ENCODE results near the gene CTDSPL. TPM values are rescaled to one million over a fixed set of nuclear protein-coding genes. Genes with fewer than 3 reads are reported as not detected.

Gene CTDSPL
- total RNA-seq, 1 donor from 2014 or later, result 43.0 TPM

DNA sequence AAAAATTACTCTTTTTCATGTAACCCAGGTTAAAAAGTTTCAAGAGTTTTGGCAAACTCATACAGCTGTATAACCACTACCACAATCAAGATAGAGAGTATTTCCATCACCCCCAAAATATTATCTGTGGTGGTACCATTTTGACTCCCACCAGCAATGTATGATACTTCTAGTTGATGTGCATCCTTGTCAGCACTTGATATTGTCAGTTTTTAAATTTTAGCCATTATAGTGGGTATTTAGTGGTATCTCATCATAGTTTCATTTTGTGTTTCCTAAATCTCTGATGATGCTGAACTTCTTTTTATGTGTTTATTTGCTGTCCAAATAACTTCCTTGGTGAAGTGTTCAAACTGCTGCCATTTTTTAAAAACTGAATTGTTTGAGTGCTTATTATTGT lies 14.6 kb downstream of the CTDSPL start:
- H3K36me3 Mint-ChIP-seq, result peaks cover 18% of the 10 kb centered on the region
- H3K9me3 Mint-ChIP-seq, result peaks cover 36% of the 10 kb centered on the region
- no peaks in the 10 kb centered on the region for H3K27me3 Mint-ChIP-seq (ENCODE audit: insufficient read depth, low read depth)
- H3K4me3 Mint-ChIP-seq, result no peak overlapping the region
- no peak overlapping the region for H3K4me2 ChIP-seq
- no peaks in the 10 kb centered on the region for H3K27me3 ChIP-seq
- no peak overlapping the region for H3K4me3 ChIP-seq
- peaks cover 6% of the 10 kb centered on the region for H4K20me1 ChIP-seq (ENCODE audit: low read depth)
- no peaks in the 10 kb centered on the region for H3F3A ChIP-seq (ENCODE audit: low read depth)
- no peaks in the 10 kb centered on the region for H3K4me1 Mint-ChIP-seq
- no peak overlapping the region for H3K27ac Mint-ChIP-seq
- H3K4me1 ChIP-seq, result no peaks in the 10 kb centered on the region
- no peak overlapping the region for H3K27ac ChIP-seq
- H3K9ac ChIP-seq, result no peak overlapping the region
- H3K9me3 ChIP-seq (ENCODE audit: low read depth), result peaks cover 3% of the 10 kb centered on the region
- H3K79me2 ChIP-seq (ENCODE audit: low read depth), result peaks cover 51% of the 10 kb centered on the region
- no peaks in the 10 kb centered on the region for H3K36me3 ChIP-seq
- no peak for DNase-seq (ENCODE audit: low spot score)
- no peak for TF ChIP-seq EZH2phosphoT487 (IDR thresholded peaks at IDR 0.05)
- no peak for TF ChIP-seq EZH2 (IDR thresholded peaks at IDR 0.05)
- TF ChIP-seq, protein P1, sequence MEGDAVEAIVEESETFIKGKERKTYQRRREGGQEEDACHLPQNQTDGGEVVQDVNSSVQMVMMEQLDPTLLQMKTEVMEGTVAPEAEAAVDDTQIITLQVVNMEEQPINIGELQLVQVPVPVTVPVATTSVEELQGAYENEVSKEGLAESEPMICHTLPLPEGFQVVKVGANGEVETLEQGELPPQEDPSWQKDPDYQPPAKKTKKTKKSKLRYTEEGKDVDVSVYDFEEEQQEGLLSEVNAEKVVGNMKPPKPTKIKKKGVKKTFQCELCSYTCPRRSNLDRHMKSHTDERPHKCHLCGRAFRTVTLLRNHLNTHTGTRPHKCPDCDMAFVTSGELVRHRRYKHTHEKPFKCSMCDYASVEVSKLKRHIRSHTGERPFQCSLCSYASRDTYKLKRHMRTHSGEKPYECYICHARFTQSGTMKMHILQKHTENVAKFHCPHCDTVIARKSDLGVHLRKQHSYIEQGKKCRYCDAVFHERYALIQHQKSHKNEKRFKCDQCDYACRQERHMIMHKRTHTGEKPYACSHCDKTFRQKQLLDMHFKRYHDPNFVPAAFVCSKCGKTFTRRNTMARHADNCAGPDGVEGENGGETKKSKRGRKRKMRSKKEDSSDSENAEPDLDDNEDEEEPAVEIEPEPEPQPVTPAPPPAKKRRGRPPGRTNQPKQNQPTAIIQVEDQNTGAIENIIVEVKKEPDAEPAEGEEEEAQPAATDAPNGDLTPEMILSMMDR (IDR thresholded peaks at IDR 0.05), result no peak
- H2AFZ ChIP-seq (replicated peaks), result no peak overlapping the region

DNA sequence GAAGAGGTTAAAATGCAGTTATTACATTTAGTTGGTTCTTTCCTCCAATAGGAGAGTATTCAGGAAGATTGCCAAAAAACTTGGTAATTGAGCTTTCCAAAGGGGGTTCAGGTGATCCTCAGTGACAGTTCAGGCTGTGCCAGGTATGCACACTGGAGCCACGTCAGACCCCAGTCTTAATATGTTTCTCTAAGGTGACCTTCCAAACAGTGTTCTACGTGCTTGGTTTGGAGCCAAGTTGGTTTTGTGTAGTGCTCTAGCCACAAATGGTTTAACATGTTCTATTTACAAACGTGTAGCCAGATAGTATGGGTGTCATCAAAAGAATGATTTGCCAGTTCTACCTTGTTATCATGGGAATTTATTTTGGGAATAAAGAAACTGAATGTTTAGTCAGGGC lies 21.0 kb downstream of the CTDSPL start:
- no peak overlapping the region for H3K4me3 ChIP-seq
- TF ChIP-seq, protein P1 (IDR thresholded peaks at IDR 0.05), result no peak
- no peak for TF ChIP-seq EZH2phosphoT487 (IDR thresholded peaks at IDR 0.05)
- no peak for TF ChIP-seq EZH2 (IDR thresholded peaks at IDR 0.05)
- peaks cover 5% of the 10 kb centered on the region for H3K4me1 ChIP-seq
- H3K27me3 Mint-ChIP-seq (ENCODE audit: insufficient read depth, low read depth), result peaks cover 3% of the 10 kb centered on the region
- H3K27ac ChIP-seq, result no peak overlapping the region
- H3K27ac Mint-ChIP-seq, result no peak overlapping the region
- H3K9me3 Mint-ChIP-seq, result peaks cover 5% of the 10 kb centered on the region
- H3K4me3 Mint-ChIP-seq, result no peak overlapping the region
- H3K4me2 ChIP-seq, result no peak overlapping the region
- no peaks in the 10 kb centered on the region for H3K9me3 ChIP-seq (ENCODE audit: low read depth)
- DNase-seq (ENCODE audit: low spot score), result no peak
- no peaks in the 10 kb centered on the region for H3K27me3 ChIP-seq
- H3K36me3 Mint-ChIP-seq, result peaks cover 5% of the 10 kb centered on the region
- H3K9ac ChIP-seq, result no peak overlapping the region
- H3K36me3 ChIP-seq, result no peaks in the 10 kb centered on the region
- H4K20me1 ChIP-seq (ENCODE audit: low read depth), result peaks cover 6% of the 10 kb centered on the region
- H3F3A ChIP-seq (ENCODE audit: low read depth), result no peaks in the 10 kb centered on the region
- no peak overlapping the region for H2AFZ ChIP-seq (replicated peaks)
- H3K79me2 ChIP-seq (ENCODE audit: low read depth), result peaks cover 22% of the 10 kb centered on the region
- peaks cover 2% of the 10 kb centered on the region for H3K4me1 Mint-ChIP-seq

DNA sequence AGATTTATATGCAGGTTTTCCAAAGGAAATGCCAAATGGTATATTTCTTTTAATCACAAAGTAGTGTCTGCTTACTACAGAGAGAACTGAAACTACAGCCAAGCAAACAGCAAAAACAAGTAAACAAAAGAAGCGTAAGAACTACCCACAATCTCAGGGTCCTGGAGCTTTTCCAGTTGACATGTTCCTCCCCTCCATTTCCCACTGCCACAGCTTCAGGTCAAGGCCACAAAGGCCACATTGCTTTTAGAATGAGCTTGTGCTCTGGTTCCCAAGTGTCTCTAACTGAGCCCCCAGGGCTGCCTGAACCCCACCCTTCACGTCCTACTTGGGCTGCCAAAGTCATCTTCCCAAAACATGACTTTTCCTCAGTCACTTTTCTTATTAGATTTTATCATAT lies 24.1 kb downstream of the CTDSPL start:
- no peaks in the 10 kb centered on the region for H4K20me1 ChIP-seq (ENCODE audit: low read depth)
- H3K4me3 Mint-ChIP-seq, result no peak overlapping the region
- H3K4me1 ChIP-seq, result peaks cover 5% of the 10 kb centered on the region
- H3K9ac ChIP-seq, result no peak overlapping the region
- peaks cover 2% of the 10 kb centered on the region for H3K4me1 Mint-ChIP-seq
- peaks cover 8% of the 10 kb centered on the region for H3K79me2 ChIP-seq (ENCODE audit: low read depth)
- no peaks in the 10 kb centered on the region for H3K36me3 ChIP-seq
- peaks cover 4% of the 10 kb centered on the region for H3K36me3 Mint-ChIP-seq
- H3K4me3 ChIP-seq, result no peak overlapping the region
- no peaks in the 10 kb centered on the region for H3F3A ChIP-seq (ENCODE audit: low read depth)
- no peaks in the 10 kb centered on the region for H3K27me3 ChIP-seq
- no peak for DNase-seq (ENCODE audit: low spot score)
- H3K27me3 Mint-ChIP-seq (ENCODE audit: insufficient read depth, low read depth), result peaks cover 3% of the 10 kb centered on the region
- H2AFZ ChIP-seq (replicated peaks), result no peak overlapping the region
- H3K27ac ChIP-seq, result no peak overlapping the region
- peaks cover 5% of the 10 kb centered on the region for H3K9me3 Mint-ChIP-seq
- H3K4me2 ChIP-seq, result no peak overlapping the region
- H3K9me3 ChIP-seq (ENCODE audit: low read depth), result no peaks in the 10 kb centered on the region
- H3K27ac Mint-ChIP-seq, result no peak overlapping the region
- TF ChIP-seq EZH2phosphoT487 (IDR thresholded peaks at IDR 0.05) (no peak), EZH2 (IDR thresholded peaks at IDR 0.05) (no peak)
- TF ChIP-seq, protein P1 (IDR thresholded peaks at IDR 0.05), result no peak

Measured in neural progenitor cell (in vitro differentiated cells).